Measurements from ENCODE around the gene KRTAP10-7. TPM values are rescaled to one million over a fixed set of nuclear protein-coding genes. Genes with fewer than 3 reads are reported as not detected.
"Not testable (repeated sequence)": the region's sequence is repeated elsewhere in the genome, so short reads cannot be mapped to it uniquely, and the experiment has no call there.

KRTAP10-7 gene
- total RNA-seq, 8 experiments from 2014 or later: 0.13 to 0.47 (median 0.20) TPM; not detected in 5

GRCh38 chr21:44574457-44575306, 25.7 kb upstream of the KRTAP10-7 start:
- 0 to 100% (median 48%) methylated on average over 1 to 12 of the region's 21 CpGs; no CpG with 5 or more reads in 6 of the 10 experiments for WGBS, 10 experiments
- Histone ChIP-seq H3K4me1 (replicated peaks in 1 of 2) (no peaks in the 10 kb centered on the region), H3K4me3 (no peak overlapping the region), H3K27ac (no peak overlapping the region)
- peak in 1 of 8 experiments; percentile 52 for ATAC-seq (replicated peaks in 6 of 8)
- in situ Hi-C loops (cut with MboI; ENCODE audit: low pct_unique_long_range_greater_than_20kb in 2 of 9, low sequenced_read_pairs in 9 of 9, unreplicated experiment in 9 of 9): no loop called here

- Histone ChIP-seq H3K4me3 (no peak overlapping the region), H3K27ac (no peak overlapping the region), H3K4me1 (replicated peaks in 1 of 2) (no peaks in the 10 kb centered on the region)
- ATAC-seq (replicated peaks in 6 of 8): no peak
- 0 to 100% (median 80%) methylated on average over 1 to 11 of the region's 20 CpGs; no CpG with 5 or more reads in 3 of the 10 experiments for WGBS, 10 experiments
- in situ Hi-C loops (cut with MboI; ENCODE audit: low pct_unique_long_range_greater_than_20kb in 2 of 9, low sequenced_read_pairs in 9 of 9, unreplicated experiment in 9 of 9): no loop called here
Measured at GRCh38 chr21:44575307-44576024, 24.9 kb upstream of the KRTAP10-7 start.

- in situ Hi-C loops (cut with MboI; ENCODE audit: low pct_unique_long_range_greater_than_20kb in 2 of 9, low sequenced_read_pairs in 9 of 9, unreplicated experiment in 9 of 9): no loop called here
- no peak overlapping the region for H3K27ac ChIP-seq
- 33 to 93% (median 71%) methylated on average over 1 to 4 of the region's 10 CpGs; no CpG with 5 or more reads in 4 of the 10 experiments for WGBS, 10 experiments
- ATAC-seq (replicated peaks in 6 of 8): no peak
- no peak overlapping the region for H3K4me3 ChIP-seq
- H3K4me1 ChIP-seq (replicated peaks in 1 of 2): no peaks in the 10 kb centered on the region
Measured at GRCh38 chr21:44576025-44576420, 24.4 kb upstream of the KRTAP10-7 start.

GRCh38 chr21:44578371-44579055, 21.9 kb upstream of the KRTAP10-7 start:
- Histone ChIP-seq H3K4me1 (replicated peaks in 1 of 2) (peaks cover 3 to 5% of the 10 kb centered on the region in 2 donors), H3K27ac (no peak overlapping the region), H3K4me3 (no peak overlapping the region)
- in situ Hi-C loops (cut with MboI; ENCODE audit: low pct_unique_long_range_greater_than_20kb in 2 of 9, low sequenced_read_pairs in 9 of 9, unreplicated experiment in 9 of 9): no loop called here
- no peak for ATAC-seq (replicated peaks in 6 of 8)
- 17 to 89% (median 42%) methylated on average over 2 to 9 of the region's 17 CpGs; no CpG with 5 or more reads in 5 of the 10 experiments for WGBS, 10 experiments

GRCh38 chr21:44579056-44579832, 21.2 kb upstream of the KRTAP10-7 start:
- H3K27ac ChIP-seq: no peak overlapping the region
- peaks cover 3 to 10% of the 10 kb centered on the region in 2 donors for H3K4me1 ChIP-seq (replicated peaks in 1 of 2)
- 50 to 100% (median 84%) methylated on average over 1 to 3 of the region's 22 CpGs; no CpG with 5 or more reads in 6 of the 10 experiments for WGBS, 10 experiments
- H3K4me3 ChIP-seq: no peak overlapping the region
- in situ Hi-C loops (cut with MboI; ENCODE audit: low pct_unique_long_range_greater_than_20kb in 2 of 9, low sequenced_read_pairs in 9 of 9, unreplicated experiment in 9 of 9): no loop called here
- ATAC-seq (replicated peaks in 6 of 8): no peak

GRCh38 chr21:44579833-44580144, 20.6 kb upstream of the KRTAP10-7 start:
- Histone ChIP-seq H3K4me3 (no peak overlapping the region), H3K27ac (no peak overlapping the region), H3K4me1 (replicated peaks in 1 of 2) (peaks cover 3 to 10% of the 10 kb centered on the region in 2 donors)
- ATAC-seq (replicated peaks in 6 of 8): no peak
- WGBS, 10 experiments: 67 to 80% methylated on average over 1 to 3 of the region's 7 CpGs; no CpG with 5 or more reads in 8 of the 10 experiments
- in situ Hi-C loops (cut with MboI; ENCODE audit: low pct_unique_long_range_greater_than_20kb in 2 of 9, low sequenced_read_pairs in 9 of 9, unreplicated experiment in 9 of 9): no loop called here

GRCh38 chr21:44580231-44580821, 20.1 kb upstream of the KRTAP10-7 start, which contains the start of gene KRTAP10-5:
TSS of gene KRTAP10-5 (minus strand) at chr21:44580604. CDS start at chr21:44580578, 26 bp downstream.
- 0 to 80% (median 51%) methylated on average over 1 to 3 of the region's 19 CpGs; no CpG with 5 or more reads in 5 of the 10 experiments for WGBS, 10 experiments
- ATAC-seq (replicated peaks in 6 of 8); in situ Hi-C loops (cut with MboI; ENCODE audit: low pct_unique_long_range_greater_than_20kb in 2 of 9, low sequenced_read_pairs in 9 of 9, unreplicated experiment in 9 of 9); H3K27ac ChIP-seq; H3K4me3 ChIP-seq: not testable (repeated sequence)
- H3K4me1 ChIP-seq (replicated peaks in 1 of 2): peaks cover 3 to 10% of the 10 kb centered on the region in 2 donors

- Histone ChIP-seq H3K4me3 (no peak overlapping the region), H3K27ac (no peak overlapping the region), H3K4me1 (replicated peaks in 1 of 2) (peaks cover 3 to 10% of the 10 kb centered on the region in 2 donors)
- in situ Hi-C loops (cut with MboI; ENCODE audit: low pct_unique_long_range_greater_than_20kb in 2 of 9, low sequenced_read_pairs in 9 of 9, unreplicated experiment in 9 of 9): no loop called here
- no peak for ATAC-seq (replicated peaks in 6 of 8)
- 29 to 89% (median 80%) methylated on average over 2 to 3 of the region's 3 CpGs; no CpG with 5 or more reads in 1 of the 10 experiments for WGBS, 10 experiments
Measured at GRCh38 chr21:44581158-44581557, 19.2 kb upstream of the KRTAP10-7 start.

GRCh38 chr21:44582055-44582454, 18.3 kb upstream of the KRTAP10-7 start:
- in situ Hi-C loops (cut with MboI; ENCODE audit: low pct_unique_long_range_greater_than_20kb in 2 of 9, low sequenced_read_pairs in 9 of 9, unreplicated experiment in 9 of 9): no loop called here
- WGBS, 10 experiments: 17 to 97% (median 86%) methylated on average over 2 to 10 of the region's 15 CpGs
- ATAC-seq (replicated peaks in 6 of 8): no peak
- H3K4me3 ChIP-seq: no peak overlapping the region
- H3K27ac ChIP-seq: no peak overlapping the region
- H3K4me1 ChIP-seq (replicated peaks in 1 of 2): peaks cover 3 to 10% of the 10 kb centered on the region in 2 donors

GRCh38 chr21:44583089-44583799, 17.2 kb upstream of the KRTAP10-7 start:
- in situ Hi-C loops (cut with MboI; ENCODE audit: low pct_unique_long_range_greater_than_20kb in 2 of 9, low sequenced_read_pairs in 9 of 9, unreplicated experiment in 9 of 9): no loop called here
- WGBS, 10 experiments: 4 to 80% (median 13%) methylated on average over 1 to 7 of the region's 11 CpGs; no CpG with 5 or more reads in 5 of the 10 experiments
- H3K27ac ChIP-seq: peak overlapping the region in 1 of 2 donors; percentile 7
- peak in 7 of 8 experiments; percentile 22 to 92 (median 88) for ATAC-seq (replicated peaks in 6 of 8)
- peaks cover 3 to 10% of the 10 kb centered on the region in 2 donors for H3K4me1 ChIP-seq (replicated peaks in 1 of 2)
- H3K4me3 ChIP-seq: no peak overlapping the region

- in situ Hi-C loops (cut with MboI; ENCODE audit: low pct_unique_long_range_greater_than_20kb in 2 of 9, low sequenced_read_pairs in 9 of 9, unreplicated experiment in 9 of 9): no loop called here
- Histone ChIP-seq H3K27ac (no peak overlapping the region), H3K4me3 (no peak overlapping the region), H3K4me1 (replicated peaks in 1 of 2) (peaks cover 3 to 10% of the 10 kb centered on the region in 2 donors)
- ATAC-seq (replicated peaks in 6 of 8): peak; percentile 19 to 73 (median 49)
- 0 to 100% (median 87%) methylated on average over 1 to 6 of the region's 6 CpGs for WGBS, 10 experiments
Measured at GRCh38 chr21:44583800-44584147, 16.6 kb upstream of the KRTAP10-7 start.
